CD4-positive, alpha-beta T cell treated with Interleukin-15 for 1 hour (primary cell): ENCODE data around the gene DHPS.
"Not testable (repeated sequence)": the region's sequence is repeated elsewhere in the genome, so short reads cannot be mapped to it uniquely, and the experiment has no call there.

Source experiments
- DNase-seq: peaks from one replicate; pipeline ENCODE4 v3.0.0-alpha.2; 2020

DHPS gene

DNA sequence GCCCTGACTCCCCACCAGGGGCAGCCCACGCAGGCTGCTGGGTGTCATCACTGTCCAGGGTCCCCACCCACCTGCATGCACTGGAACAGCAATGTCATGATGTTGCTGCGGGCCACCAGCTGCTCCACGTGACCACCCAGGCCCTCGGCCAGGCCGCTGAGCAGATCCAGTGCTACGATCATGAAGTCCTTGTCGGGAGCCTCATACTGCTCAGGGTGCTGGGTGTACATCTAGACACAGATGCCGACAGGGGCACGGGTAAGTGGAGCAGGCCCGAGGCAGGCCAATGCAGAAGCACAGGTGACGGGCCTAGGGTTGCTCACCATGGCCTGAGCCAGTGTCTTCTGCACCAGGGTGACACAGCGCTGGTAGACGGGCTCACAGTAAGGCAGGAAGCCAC, 23.5 kb upstream of the DHPS start:
- DNase-seq, result no peak

DNA sequence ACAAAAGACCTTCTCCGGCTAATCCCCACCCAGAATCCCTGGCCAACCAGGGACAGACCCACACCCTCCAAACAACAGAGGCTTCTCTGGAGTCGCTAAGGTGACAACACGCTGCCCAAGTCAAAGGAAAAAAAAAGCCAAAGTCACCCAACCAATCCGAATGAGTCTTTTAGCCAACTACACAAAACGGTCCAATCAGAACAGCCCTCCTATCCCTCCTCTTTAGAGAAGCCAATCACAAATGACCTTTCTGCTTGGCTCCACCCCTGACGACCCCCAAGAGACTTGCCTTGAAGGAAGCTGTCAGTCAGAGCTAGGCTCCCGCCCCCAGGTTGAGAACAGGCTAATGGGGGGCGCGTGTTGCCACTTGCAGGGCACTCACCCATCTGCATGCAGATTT, 21.4 kb upstream of the DHPS start:
- DNase-seq, result no peak

GRCh38 chr19:12701596-12702282, 20.1 kb upstream of the DHPS start:
- DNase-seq, result no peak

GRCh38 chr19:12698138-12698537, 16.5 kb upstream of the DHPS start:
- DNase-seq, result no peak

GRCh38 chr19:12697425-12697824, 15.7 kb upstream of the DHPS start:
- not testable (repeated sequence) for DNase-seq

- peak; percentile 96 for DNase-seq
Measured at GRCh38 chr19:12696366-12697335, 15.0 kb upstream of the DHPS start, which contains the start of gene FBXW9. Gene FBXW9 (minus strand): TSS chr19:12696631. CDS start chr19:12696581, 50 bp downstream.

- DNase-seq, result no peak
Measured at GRCh38 chr19:12695997-12696365, 14.3 kb upstream of the DHPS start.

GRCh38 chr19:12695514-12695913, 13.8 kb upstream of the DHPS start:
- DNase-seq, result no peak

DNA sequence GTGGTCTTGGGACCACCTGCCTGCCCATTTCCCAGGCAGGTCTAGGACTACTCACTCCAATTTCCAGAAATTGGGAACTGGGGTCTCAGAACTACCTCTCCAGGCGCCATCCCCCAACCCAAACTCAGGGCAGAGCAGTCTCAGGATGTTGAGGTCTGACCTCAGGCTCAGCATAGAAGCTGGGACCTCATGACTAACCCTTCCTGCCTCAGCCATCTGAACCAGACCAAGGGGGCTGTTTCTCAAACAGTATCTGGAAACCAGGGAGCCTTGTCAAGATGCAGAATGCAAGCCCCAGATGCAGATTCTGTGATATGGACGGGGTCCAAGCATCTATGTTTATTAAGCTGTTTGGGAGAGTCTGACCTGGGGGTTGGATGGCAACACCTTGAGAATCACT, 13.4 kb upstream of the DHPS start:
- no peak for DNase-seq

GRCh38 chr19:12694641-12695040, 13.0 kb upstream of the DHPS start:
- DNase-seq, result no peak

DNA sequence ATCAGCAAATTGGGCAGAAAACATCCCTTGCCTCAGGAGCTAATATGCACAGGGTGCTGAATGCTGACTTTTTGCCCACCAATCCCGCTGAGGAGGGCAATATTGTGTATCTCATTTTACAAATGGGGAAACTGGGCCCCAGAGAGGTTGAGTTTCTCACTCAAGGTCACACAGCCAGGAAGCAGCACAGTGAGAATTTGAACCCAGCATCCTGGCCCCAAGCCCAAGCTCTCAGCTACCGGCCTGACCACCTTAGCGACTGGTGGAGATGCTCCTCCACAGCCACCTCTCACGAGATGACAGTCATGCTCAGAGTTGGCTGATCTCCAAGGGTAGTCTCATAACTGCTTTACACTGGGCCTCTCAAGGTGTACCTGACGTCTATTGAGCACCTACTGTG, 11.3 kb upstream of the DHPS start:
- no peak for DNase-seq

DNA sequence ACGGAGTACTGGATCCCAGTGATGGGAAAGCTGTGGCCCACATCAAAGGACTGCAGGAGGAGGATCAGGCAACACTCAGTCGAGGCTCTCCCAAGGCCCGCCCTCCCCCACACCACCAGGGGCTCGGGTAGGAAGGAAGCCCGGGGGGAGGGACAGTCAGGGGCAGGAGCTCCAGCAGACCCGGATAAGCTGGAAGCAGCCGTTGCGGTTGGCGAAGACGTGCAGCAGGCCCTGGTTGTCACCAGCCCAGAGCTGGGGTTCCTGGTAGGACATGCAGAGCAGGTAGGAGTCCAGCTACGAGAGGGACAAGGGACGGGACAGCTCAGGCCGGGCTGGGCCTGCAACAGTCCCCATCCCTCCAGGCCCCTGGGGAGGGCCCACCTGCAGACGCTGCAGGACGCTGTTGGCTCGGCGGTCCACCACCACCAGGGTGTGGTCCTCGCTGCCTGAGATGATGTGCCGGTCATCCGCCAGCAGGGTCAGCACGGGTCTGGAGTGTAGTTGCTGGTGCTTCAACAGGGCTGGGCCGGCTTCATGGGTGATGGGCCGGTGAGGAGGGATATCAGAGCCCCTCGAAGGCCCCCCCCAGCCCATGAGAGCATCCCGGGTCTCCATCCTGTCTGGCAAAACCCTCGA, 8.0 kb upstream of the DHPS start:
- no peak for DNase-seq

DNA sequence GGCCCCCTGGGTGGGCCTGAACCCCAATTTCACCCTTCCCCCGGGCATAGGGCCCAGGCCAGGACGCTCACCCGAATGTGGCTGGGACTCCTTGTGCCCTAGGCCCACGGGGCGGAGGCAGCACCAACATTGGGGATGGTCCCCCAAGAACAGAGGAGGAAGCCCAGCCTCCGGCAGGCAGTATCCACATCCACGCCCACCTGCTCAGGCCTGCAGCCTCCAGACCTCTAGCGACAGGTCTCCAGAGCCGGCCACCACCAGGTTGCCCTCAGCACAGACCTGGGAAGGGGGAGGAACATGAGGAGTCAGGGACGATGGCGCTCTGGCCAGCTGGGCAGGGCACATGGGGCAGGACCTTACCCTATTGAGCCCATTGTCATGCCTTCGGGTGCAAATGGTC, 7.3 kb upstream of the DHPS start:
- no peak for DNase-seq

DNA sequence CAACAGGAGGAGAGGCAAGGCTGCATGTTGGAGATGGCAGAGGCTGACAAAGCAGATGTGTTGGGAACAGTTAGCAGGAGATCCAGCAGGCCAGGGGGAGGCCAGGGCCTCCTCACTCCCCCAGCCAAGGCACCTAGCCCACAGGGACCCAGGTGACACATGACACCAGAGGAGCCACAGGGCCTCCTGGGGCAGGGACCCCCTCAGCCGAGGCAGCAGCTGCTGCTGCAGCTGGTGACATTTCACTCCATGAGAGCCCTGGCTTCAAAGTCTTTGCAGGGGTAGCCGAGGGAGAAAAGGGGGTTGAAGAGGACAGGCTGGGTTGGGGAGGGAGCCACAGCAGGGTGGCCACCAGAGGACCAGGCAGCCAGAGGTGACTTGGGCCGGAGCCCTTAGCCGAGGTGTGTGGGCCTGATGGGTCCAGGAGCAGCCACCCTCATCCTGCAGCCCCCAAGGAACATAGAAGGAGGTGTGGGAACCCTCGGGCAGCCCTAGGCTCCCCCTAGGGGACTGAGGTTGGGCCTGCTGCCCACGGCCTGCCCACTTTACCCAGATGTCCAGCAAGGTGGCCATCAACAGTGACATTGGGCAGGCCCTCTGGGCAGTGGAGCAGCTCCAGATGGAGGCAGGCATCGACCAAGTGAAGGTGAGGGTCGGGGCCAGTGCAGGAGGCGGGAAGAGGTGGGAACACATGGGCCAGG, 6.0 kb upstream of the DHPS start, which contains the start of gene GNG14:
Gene GNG14, plus strand, starts transcription at position 503 of the 701 bp plus-strand sequence. Its CDS starts 51 bp downstream, at position 554.
- no peak for DNase-seq

DNA sequence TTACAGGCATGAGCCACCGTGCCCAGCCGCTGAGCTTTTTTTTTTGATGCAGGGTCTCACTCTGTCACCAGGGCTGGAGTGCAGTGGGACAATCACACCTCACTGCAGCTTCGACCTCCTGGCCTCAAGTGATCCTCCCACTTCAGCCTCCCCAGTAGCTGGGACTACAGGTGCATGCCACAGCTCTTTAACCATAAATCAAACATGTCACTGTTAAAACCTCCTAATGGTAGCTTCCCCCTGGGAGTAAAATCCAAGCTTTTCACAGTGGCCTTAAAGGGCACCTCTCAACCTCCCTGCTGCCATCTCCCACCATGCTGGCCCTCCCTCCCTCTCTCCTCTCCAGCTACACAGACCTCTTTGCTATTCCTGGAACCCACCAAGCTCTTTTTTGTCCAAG, 4.2 kb upstream of the DHPS start:
- DNase-seq, result no peak

GRCh38 chr19:12680034-12680433, 1.6 kb downstream of the DHPS start:
- no peak for DNase-seq

DNA sequence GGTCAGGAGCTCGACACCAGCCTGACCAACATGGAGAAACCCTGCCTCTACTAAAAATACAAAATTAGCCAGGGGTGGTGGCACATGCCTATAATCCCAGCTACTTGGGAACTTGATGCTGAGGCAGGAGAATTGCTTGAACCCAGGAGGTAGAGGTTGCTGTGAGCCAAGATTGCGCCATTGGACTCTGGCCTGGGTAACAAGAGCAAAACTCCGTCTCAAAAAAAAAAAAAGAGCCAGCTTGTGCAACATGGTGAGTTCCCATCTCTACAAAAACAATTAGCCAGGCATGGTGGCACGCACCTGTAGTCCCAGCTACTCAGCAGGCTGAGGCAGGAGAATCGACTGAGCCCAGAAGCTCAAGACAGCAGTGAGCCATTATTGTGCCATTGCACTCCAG, 3.6 kb downstream of the DHPS start:
- not testable (repeated sequence) for DNase-seq

GRCh38 chr19:12676928-12677327, 4.8 kb downstream of the DHPS start:
- no peak for DNase-seq

- DNase-seq, result peak; percentile 76
Measured at GRCh38 chr19:12676384-12676792, 5.3 kb downstream of the DHPS start.

- no peak for DNase-seq
Measured at GRCh38 chr19:12675940-12676339, 5.7 kb downstream of the DHPS start.

DNA sequence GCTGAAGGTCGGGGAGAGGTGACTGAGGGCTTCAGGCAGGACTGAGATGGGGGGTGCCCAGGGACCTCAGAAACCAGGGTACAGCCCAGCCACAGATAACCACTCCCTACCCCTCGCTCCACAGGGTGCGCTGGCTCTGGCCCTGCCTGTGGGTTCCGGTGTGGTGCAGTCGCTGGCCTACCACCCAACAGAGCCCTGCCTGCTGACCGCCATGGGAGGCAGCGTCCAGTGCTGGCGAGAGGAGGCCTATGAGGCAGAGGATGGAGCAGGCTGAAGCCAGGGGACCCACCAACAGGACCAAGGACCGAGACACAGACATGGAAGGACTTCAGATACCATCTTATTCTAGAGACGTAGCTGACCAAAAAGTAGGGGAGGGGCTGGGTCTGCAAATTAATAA, 6.3 kb downstream of the DHPS start:
- DNase-seq, result no peak

GRCh38 chr19:12672744-12673143, 8.9 kb downstream of the DHPS start:
- DNase-seq, result no peak
